HG03025 (cell line): ENCODE measurements around the gene POLR1H.

Experiments used
- ATAC-seq: cut with Tn5 transposase; IDR thresholded peaks from one replicate; pipeline ENCODE4 v1.9.1; 2021; ENCODE audit warnings: mild to moderate bottlenecking, moderate library complexity; ENCODE audit not compliant: unreplicated experiment, low FRiP score

The POLR1H gene

DNA sequence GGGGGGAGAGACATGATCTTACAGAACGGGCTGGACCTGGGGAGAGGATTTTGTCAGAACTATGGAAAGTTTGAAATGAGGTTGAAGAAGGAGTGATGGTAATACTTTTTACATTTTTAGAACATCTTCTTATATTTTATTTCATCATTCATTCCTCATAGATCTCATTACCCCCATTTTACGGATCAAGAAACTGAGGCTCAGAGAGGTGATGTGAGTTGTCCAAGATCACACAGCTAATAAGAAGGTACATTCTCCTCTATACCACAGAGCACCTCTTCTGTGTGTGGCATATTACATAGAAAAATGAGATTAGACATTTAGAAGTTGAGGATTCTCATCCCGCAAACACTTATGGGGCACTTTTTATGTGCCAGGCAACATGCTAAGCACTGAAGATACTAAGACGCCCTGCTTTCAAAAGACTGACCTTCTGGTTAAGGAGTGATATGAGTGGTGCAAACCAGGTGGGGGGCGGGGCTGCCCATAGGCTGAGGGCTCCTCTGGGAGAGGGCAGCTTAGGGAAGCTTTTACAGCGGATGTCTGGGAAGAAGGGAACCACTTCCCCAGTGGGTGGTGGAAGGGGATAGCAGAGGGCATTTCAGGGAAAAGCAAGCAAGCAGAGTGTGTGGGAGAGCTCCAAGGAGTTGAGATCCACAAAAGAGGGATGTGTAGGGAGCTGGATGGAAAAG lies 31.9 kb downstream of the POLR1H start:
- ATAC-seq, result no peak

DNA sequence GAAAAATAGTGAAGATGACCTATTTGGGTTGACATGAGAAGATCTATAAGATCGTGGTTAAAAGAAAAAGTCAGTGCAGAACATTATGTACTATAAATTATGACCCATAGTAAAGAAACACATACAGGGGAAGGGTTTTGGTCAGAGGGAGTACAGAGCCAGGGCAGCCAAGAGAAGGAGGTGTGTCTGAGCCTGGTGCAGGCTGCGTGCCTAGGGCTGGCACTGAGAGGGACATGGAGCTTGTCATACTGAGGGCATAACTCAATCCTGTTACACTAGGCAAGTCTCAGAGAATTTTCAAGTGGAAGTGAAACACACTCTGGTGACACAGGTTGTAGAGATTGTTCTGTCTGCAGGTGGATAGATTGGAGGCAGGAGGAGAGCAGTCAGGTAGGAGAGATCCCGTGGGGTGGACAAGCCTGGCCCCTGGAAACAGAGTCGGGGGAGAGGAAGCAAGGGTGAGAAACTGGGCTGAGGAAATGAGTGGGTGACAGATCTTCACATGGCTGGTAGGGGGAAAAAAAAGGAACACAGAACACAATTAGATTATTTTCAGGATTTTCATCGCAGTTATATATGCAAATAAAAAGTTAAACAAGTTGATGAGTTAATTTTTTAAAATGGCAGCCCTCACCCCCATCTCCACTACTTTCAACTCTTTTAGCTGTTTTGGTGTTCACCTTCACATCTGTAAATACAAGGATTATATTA lies 33.0 kb downstream of the POLR1H start:
- no peak for ATAC-seq

DNA sequence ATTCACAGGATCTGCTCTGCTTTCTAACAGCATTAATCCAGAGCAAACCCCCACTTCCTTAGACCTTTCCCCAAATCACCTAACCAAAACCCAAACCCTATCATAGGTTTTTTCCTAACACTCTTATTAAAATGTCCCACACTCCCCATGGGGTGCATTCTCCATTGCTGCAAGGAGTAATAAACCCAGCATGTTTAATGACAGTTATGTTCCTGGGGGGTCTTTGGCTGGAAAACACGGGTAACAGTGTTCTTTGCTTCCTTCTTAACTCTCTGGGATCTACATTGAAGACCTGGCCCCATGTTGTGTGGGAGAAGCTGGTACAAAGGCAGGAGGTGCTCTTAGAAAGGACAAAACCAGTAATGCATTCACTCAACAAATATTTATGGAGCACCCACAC lies 35.8 kb downstream of the POLR1H start:
- no peak for ATAC-seq

DNA sequence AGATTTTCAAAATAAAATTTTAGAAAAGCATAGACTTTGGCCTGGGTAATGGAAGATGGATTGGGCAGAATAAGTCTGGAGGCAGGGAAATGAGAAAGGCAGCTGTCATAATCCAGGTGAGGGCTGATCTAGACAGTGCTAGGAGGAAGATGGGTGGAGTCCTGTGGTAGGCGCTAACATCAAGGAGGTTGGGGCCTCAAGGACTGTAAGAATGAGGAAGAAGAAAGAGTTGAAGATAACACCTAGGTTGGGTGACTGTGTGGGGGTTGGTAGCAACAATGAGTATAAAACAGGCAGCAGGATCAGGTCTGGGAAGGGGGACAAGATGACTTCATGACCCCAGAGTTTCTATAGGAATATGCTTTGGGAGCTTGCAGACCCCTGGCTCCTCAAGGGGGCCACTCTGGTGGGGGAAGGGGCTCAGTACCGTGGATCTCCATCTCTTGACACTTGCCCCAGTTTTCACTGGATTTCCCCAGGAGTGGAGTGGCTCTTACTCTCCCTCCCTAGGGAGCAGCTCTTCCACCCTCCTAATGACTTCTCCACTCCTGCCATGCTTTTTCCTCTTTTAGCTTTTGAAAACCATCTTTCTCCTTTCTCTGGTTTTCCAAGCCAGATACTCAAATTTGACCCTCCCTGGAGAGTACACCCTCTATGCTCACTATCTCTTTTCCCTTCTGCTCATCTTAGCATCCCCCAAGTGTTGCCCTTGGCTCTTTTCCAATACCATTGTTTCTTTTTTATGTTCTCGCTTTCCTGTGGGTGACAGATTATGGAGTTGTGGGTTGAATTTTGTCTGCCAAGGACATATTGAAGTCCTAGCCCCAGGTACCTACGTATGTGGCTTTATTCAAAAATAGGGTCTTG lies 37.1 kb downstream of the POLR1H start:
- ATAC-seq, result no peak

DNA sequence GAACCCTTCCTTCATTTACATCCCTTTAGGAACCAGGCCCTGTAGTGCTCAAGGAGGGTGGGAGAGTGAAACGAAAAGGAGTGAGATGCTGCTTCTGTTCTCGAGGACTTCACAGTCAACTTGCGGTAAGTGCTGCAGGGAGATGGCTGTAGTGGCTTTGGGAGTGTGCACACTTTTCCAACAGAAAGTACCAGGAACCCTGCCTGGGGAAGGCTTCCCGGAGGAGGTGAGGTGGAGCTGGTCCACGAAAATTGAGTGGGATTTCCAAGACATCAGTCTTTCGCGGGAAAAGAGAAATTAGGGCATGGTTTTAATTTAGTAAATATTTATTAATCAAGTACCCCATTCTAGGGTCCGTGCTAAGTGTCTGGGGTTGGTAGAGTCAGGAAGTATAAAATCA lies 39.1 kb downstream of the POLR1H start:
- ATAC-seq, result no peak

DNA sequence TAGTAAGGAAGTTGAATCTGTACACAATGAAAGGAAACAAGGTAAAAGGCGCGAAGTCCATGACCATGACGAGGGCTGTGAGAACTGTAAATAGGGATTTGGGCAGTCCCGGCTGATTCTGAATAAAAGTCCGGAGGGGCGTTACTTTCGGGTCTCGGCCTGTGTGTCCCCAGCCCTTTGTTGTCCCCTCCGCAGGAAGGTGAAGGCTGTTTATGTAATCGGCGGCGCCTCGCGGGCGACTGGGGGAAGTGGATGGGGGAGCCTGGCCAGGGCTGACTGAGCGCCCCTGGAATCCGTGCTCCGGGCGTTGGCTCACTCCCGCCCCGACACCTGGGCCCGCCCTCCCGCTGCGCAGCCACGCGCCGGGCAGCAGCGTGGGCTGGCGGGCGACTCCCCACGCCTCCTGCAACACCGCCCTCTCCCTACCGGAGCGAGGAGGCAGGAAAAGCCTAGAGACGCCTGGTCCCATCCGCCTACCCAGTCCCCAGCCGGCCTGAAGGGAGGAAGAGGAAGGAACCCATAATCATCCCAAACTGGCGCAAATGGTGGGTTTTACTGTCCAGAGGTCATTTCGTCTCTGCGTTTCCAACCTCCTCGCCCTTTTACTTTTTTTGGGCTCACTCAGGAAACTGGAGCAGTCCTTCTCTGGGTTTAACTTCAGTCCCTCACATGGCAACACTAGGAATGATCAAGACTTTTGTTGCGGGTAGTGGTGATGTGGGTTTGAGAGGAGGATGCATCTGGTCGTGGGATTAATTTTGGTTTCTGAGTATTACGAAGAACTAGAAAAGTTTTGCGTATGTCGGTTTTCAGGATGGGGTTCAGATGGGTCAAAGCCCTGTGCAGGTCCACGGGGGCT lies 39.7 kb downstream of the POLR1H start:
- ATAC-seq, result no peak

DNA sequence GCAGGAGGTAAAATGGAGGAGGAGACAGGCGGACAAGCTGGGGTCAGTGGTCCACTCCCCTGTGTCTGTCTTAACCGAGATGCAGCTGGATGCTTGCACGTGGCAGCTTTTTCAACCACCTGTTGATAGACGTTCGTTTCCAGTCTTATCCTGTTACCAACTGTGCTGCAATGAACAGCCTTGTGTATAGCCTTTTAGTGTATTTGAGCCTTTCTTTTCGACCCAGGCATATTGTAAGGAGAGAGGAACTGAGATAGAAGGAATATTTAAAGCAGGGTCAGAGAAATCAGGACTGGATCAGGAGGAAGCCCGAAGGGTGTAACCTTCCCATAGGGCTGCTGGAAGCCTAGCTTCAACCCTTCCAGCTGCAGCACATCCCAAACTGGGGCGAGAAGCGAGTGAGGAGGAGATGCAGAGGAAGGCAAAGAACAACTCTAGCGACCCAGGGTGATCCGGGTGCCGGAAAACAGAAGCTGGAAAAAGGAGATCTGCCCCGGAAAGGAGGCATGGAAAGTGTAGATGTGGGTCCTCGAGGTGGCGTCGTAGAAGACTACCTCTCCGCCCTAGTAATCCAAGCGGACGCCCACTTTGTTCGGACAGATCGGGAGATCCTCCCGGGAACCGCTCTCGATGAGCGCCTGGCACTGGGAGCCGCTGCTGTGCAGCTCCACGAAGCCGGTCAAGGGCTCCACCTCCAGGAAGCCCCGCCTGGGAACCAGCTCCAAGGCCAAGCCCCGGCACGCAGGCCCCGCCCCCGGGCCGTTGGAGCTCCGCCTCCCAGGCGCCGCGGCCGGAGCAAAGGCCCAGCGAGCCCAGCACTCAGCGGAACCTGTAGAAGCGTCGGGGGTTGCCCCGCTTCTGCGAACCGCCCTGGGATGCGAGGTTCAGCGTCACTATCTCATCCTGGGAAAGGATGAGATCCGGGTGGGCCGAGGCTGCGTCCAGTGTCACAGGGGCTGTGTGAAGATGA lies 40.7 kb downstream of the POLR1H start:
- no peak for ATAC-seq

DNA sequence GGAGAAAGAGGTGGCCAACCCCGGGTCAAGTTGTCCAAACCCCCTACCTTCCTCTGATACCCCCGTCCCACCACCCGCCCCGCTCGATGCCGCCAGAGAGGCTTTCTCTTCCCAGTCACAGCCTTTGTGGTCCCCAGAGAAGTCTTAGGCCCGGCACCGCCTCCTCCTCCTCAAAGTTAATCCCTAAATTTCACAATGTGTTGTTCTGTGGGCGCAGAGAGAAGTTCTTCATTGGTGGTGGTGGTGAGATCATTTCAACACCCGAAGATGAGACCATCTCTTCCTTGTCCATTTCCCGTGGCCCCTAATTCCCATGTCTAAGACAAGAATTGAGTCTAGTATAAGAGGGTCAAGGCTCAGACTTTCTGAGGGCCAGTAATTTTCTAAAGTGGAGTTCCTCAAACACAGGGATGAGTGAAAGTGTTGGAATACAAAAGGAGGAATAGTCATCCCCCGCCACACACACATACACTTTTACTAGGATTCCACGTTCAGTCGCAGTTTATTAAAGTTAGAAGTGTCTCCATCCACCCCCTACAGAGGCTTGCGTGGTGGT lies 41.4 kb downstream of the POLR1H start:
- ATAC-seq, result no peak

DNA sequence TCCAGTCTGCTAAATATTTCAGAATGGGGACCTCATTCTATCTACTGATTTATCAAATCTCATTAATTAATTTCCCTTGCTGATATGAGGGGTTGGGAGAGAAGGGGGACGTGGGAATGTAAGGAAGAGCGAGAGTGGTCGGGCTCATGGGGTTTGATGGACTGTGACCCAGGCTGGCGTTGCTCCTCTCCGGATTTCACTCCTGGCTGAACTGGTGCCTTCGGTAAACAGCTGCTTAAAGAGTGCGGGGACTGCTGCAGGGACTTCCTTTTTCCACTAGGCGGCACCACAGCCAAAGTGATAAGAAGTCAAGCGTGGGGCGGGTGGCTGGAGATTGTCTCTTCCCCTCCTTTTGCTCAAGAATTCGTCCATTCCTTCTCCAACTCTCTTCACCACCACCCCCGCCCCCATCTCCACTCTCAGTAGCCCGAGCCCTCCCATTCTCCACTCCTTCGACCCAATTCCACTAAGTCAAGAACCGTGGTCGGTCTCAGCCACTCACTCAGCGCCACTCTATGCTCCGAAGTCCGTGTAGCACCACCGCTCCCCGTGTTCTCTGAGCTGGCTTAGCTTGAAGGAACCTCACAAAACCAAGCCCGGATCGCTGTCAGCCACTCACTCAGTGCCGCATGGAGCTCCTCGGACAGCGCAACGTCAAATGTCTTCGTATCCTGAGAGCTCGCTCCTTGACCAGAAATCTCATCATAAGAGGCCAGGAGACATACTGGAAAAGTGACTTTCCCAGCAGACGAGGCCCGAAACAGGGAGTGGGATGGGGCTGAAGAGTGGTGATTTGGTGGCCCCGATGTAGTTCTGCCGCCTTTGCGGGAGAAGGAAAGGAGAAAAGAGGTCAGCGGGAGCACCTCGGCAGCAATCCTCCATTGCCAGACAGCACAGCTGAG lies 42.2 kb downstream of the POLR1H start:
- no peak for ATAC-seq

DNA sequence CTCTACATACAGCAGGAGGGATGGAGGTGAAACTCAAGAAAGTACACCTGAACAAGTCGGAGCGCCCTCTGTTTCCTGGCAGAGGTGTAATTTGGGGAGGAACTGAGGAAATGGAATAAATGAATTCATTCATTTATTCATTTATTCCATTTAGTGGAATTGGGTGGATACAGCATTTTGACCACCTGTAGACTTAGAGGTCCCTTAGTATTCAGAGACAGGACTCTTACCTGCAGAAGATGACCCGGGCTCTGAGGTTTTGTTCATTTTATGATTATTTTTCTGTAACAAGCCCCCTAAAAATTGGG lies 42.8 kb downstream of the POLR1H start:
- ATAC-seq, result no peak

DNA sequence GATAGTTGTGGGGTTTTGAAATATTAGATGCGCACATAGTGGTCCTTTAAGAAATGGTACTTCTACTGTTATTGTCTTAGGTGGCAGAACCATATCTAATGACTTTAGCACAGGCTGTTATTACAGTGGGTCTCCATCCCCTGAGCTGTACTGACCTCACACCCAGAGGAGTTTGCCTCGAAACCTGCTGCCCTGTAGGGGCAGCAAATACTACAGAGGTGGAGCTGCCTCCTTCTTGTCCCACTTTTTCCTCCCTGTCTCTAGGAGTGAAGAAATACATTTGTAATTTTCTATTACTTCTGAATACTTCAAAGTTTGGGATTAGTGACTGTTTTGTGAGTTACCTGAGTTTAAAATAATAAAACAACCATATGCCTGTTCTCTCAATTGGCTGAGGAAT lies 43.6 kb downstream of the POLR1H start:
- no peak for ATAC-seq

DNA sequence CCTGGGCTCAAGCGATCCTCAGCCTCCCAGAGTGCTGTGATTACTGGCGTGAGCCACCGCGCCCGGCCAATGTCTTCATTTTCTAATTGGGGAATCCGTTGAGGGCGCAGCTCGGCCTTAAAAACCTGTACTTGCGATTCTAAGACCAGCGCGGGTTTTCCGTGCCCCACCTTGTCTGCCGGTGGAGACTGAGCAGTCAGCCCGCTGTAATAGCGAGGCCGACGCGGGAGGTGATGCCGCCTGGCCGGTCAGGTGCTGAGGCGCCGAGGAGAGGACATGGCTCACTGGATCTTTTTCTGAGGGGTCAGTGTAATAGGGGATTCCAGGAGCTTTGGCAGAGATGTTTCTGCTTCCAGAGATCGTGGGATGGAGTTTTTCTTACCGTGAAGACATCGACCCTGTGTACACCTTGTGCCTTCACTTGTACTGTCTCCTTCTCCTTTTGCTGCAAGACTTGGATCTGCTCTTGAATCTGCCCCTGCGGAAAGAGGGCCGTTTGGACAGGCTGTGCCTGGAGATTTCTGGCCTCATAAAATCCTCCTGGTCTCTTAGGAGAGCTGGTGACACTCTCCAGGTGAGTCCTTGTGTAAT lies 50.3 kb downstream of the POLR1H start:
- ATAC-seq, result no peak

DNA sequence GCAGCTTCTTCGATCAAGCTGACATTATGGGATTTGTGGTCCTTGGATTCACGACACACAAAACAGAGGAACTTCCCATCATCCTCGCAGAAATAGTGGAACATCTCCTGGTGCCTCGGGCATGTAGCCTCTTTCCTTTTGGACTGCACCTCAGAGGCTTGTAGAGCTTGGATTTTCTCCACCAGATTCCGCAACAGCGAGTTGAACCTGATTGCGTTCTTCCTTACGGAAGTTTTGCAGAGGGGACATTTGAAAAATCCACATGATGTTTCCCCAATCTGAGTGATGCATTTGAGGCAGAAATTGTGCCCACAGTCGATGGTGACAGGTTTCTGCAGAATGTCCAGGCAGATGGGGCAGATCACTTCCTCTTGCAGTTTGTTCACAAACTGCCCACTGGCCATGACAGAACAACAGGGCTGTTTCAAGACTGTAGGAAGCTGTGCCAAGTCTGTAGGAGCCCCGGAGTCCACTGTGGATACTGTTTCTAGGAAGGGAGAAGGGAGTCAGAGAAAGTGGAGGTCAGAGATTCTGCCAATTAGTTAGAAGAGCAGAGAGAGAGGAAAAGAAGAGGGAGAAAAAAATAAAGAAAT lies 51.4 kb downstream of the POLR1H start:
- no peak for ATAC-seq

DNA sequence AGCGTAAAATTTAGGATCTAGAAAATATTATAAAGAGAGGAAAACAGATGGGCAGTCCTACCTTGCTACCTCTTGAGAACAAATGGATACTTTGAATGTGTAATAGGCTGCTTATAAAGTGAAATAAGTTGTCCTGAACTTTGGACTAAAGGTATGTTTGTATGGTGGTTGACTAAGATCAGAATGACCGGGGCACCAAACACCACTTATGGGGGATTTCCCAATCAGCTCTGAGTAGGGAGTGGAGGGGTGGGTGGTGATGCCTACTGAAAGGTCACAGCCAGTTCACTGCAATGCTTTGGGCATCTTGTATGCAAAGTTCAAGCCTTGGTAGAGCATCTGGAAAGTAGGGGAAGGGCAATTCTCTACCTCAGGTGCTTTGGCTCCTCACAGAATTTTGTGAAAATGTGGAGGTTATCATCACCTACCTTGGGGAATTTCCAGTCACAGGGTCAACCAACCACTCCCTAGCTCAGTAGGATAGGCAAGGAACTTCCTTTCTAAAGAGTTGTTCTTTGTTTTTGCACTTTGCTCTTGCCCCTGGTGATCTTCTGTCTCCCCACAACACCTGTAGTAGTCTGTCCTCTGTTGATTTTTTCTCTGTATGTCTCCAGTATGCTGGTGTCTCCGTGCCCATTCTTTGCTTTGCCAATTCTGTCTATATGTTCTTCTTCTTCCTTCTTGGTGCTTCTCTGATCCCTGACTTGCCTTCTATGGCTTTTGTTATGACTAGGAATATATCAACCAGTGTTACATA lies 52.1 kb downstream of the POLR1H start, which contains the start of gene TRIM31:
Gene TRIM31 (minus strand): TSS at position 88 of the 757 bp plus-strand sequence. CDS start 285 bp downstream, outside the sequence.
- no peak for ATAC-seq

DNA sequence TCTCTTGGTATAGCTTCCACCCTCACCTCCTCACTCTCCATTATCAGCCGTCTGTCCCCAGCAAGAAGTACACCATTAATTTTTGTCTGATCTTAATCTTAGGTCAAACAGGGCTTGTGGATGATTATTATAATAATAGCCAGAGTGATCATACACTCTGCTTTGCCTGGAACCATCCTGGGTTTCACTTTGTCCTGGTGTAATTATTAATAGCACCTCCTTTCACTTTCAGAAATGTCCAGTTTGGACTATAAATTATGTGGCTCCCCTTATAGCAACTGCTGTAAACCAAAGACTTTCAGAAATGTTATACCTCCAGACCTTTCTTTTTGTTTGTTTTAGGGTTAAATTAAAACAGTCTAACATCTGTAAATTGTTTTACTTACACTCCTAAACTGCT lies 52.8 kb downstream of the POLR1H start:
- ATAC-seq, result no peak
